Measurements from ENCODE around the gene RHOBTB1.

Gene RHOBTB1

GRCh38 chr10:60903096-60903495 lies 40.9 kb downstream of the RHOBTB1 start:
- no peak for DNase-seq

GRCh38 chr10:60901561-60902235 lies 42.3 kb downstream of the RHOBTB1 start:
- DNase-seq, result no peak

- no peak for DNase-seq
Measured at GRCh38 chr10:60899266-60899665, 44.7 kb downstream of the RHOBTB1 start.

GRCh38 chr10:60898321-60898720 lies 45.7 kb downstream of the RHOBTB1 start:
- DNase-seq, result no peak

GRCh38 chr10:60896810-60897209 lies 47.2 kb downstream of the RHOBTB1 start:
- DNase-seq, result no peak

GRCh38 chr10:60896033-60896432 lies 48.0 kb downstream of the RHOBTB1 start:
- no peak for DNase-seq

GRCh38 chr10:60894786-60895185 lies 49.2 kb downstream of the RHOBTB1 start:
- DNase-seq, result no peak

GRCh38 chr10:60893231-60893630 lies 50.8 kb downstream of the RHOBTB1 start:
- DNase-seq, result no peak

- no peak for DNase-seq
Measured at GRCh38 chr10:60892571-60892970, 51.4 kb downstream of the RHOBTB1 start.

GRCh38 chr10:60890811-60891210 lies 53.2 kb downstream of the RHOBTB1 start:
- no peak for DNase-seq

- no peak for DNase-seq
Measured at GRCh38 chr10:60883187-60883586, 60.8 kb downstream of the RHOBTB1 start.

GRCh38 chr10:60878224-60878623 lies 65.8 kb downstream of the RHOBTB1 start:
- no peak for DNase-seq

GRCh38 chr10:60877777-60878120 lies 66.2 kb downstream of the RHOBTB1 start:
- DNase-seq, result no peak

- no peak for DNase-seq
Measured at GRCh38 chr10:60877061-60877776, 66.8 kb downstream of the RHOBTB1 start.

- DNase-seq, result no peak
Measured at GRCh38 chr10:60873758-60874157, 70.2 kb downstream of the RHOBTB1 start.

- DNase-seq, result no peak
Measured at GRCh38 chr10:60872451-60872850, 71.5 kb downstream of the RHOBTB1 start.

GRCh38 chr10:60871215-60871614 lies 72.8 kb downstream of the RHOBTB1 start:
- no peak for DNase-seq

- DNase-seq, result no peak
Measured at GRCh38 chr10:60870803-60871202, 73.2 kb downstream of the RHOBTB1 start.

- DNase-seq, result no peak
Measured at GRCh38 chr10:60870416-60870728, 73.6 kb downstream of the RHOBTB1 start.

GRCh38 chr10:60869652-60870415 lies 74.2 kb downstream of the RHOBTB1 start:
- no peak for DNase-seq

- DNase-seq, result no peak
Measured at GRCh38 chr10:60868946-60869345, 75.0 kb downstream of the RHOBTB1 start.

GRCh38 chr10:60865198-60865783 lies 78.7 kb downstream of the RHOBTB1 start:
- DNase-seq, result no peak

- DNase-seq, result no peak
Measured at GRCh38 chr10:60863796-60864195, 80.2 kb downstream of the RHOBTB1 start.

GRCh38 chr10:60862517-60862916 lies 81.5 kb downstream of the RHOBTB1 start:
- DNase-seq, result no peak
